Suppressor macrophage treated with lipopolysaccharide for 1 hour (primary cell): ENCODE measurements around the gene DROSHA.
"Not testable (repeated sequence)": the region's sequence is repeated elsewhere in the genome, so short reads cannot be mapped to it uniquely, and the experiment has no call there.

Experiments used
- DNase-seq, 3 donors: peaks; one replicate each; pipeline ENCODE4 v3.0.0-alpha.2; 2020 to 2022

DROSHA gene, protein sequence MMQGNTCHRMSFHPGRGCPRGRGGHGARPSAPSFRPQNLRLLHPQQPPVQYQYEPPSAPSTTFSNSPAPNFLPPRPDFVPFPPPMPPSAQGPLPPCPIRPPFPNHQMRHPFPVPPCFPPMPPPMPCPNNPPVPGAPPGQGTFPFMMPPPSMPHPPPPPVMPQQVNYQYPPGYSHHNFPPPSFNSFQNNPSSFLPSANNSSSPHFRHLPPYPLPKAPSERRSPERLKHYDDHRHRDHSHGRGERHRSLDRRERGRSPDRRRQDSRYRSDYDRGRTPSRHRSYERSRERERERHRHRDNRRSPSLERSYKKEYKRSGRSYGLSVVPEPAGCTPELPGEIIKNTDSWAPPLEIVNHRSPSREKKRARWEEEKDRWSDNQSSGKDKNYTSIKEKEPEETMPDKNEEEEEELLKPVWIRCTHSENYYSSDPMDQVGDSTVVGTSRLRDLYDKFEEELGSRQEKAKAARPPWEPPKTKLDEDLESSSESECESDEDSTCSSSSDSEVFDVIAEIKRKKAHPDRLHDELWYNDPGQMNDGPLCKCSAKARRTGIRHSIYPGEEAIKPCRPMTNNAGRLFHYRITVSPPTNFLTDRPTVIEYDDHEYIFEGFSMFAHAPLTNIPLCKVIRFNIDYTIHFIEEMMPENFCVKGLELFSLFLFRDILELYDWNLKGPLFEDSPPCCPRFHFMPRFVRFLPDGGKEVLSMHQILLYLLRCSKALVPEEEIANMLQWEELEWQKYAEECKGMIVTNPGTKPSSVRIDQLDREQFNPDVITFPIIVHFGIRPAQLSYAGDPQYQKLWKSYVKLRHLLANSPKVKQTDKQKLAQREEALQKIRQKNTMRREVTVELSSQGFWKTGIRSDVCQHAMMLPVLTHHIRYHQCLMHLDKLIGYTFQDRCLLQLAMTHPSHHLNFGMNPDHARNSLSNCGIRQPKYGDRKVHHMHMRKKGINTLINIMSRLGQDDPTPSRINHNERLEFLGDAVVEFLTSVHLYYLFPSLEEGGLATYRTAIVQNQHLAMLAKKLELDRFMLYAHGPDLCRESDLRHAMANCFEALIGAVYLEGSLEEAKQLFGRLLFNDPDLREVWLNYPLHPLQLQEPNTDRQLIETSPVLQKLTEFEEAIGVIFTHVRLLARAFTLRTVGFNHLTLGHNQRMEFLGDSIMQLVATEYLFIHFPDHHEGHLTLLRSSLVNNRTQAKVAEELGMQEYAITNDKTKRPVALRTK (N-terminal part only)

DNA sequence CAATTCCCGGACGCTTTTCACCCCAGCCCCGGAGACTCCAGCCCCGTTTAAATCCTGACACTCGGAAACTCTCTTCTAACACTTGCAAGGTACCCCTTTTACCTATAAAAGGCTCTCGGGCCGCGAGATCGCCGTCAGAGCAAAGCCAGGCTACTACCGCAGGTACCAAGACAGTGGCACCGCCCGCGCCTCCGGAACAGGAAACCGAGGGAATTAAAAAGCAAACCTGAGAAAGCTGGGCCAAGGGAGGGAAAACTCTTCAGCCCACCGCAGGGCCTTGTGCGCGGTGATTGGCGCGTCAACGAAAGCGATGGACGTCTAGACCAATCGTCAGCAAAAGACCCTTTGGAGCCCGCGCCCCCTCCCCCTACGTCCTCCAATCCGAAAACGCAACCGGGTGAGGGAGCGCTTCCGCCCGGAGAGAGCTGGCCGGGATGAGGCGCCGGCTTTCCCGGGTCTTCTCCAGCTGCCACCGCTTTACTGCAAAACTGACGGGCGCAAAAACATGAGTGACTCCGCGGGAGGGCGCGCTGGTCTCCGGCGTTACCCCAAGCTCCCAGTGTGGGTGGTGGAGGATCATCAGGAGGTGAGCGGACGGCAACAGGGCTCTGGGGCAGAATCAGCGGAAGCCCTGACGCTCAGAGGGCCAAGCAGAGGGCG lies at the start of gene DROSHA, which contains the start of gene C5orf22:
Gene DROSHA, minus strand, starts transcription at position 206 of the 660 bp plus-strand sequence. CDS start 3,034 bp downstream, outside the sequence.
Gene C5orf22, plus strand, starts transcription at position 414 of the 660 bp plus-strand sequence. Its CDS starts 92 bp downstream, at position 506.
- peak; percentile 95 to 97 (median 96) for DNase-seq

DNA sequence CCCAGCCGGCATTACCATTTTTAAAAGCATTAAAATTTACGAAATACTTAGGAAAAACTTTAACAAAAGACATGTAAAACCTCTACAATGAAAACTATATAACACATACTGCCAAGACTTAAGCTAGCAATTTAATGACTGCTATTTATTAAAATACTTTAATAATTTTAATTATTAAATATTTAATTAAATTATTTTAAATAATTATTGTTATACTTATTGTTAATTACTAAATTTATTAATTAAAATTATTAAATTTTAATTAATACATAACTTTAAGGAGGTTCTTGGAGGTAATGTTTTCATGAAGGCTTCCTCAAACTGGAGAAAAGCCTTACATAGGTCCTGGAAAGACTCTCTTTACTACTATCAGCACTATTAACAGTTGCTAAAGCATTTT lies 47.7 kb upstream of the DROSHA start:
- no peak for DNase-seq

DNA sequence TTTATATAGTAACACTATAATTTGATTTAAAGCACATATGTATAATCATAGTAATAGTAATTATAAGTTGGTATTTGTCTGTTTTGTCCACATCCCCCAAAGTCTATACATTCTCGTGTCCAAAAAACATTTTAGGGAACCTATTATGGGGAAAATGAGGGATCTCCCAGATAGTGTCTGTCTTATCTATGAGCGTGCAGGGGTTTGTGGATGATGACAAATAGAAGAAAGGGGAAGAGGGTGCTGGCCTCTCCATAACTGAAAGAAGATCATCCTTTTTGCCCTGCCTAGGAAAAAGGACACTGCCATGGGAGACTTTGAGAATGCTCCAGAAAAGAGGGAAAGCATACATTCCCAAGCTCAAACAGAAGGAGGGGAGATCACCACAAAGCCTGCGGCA lies 45.5 kb upstream of the DROSHA start:
- peak; percentile 54 to 71 (median 61) for DNase-seq

DNA sequence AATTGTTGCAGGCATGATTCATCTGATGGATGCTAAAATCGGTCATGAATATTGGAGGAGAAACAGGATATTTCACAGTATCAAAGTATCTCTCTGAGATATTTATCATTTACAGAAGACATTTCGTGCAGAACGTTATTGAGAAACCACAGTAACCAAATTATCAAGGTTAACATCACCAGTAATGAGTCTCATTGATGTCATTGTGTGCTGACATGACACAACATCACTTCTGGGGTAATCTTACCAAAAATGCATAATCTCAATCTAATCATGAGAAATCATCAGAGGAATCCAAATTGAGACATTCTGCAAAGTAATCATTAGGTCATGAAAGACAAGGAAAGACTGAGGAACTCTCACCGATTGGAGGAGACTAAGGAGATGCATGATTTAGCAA lies 42.9 kb upstream of the DROSHA start:
- DNase-seq: no peak

DNA sequence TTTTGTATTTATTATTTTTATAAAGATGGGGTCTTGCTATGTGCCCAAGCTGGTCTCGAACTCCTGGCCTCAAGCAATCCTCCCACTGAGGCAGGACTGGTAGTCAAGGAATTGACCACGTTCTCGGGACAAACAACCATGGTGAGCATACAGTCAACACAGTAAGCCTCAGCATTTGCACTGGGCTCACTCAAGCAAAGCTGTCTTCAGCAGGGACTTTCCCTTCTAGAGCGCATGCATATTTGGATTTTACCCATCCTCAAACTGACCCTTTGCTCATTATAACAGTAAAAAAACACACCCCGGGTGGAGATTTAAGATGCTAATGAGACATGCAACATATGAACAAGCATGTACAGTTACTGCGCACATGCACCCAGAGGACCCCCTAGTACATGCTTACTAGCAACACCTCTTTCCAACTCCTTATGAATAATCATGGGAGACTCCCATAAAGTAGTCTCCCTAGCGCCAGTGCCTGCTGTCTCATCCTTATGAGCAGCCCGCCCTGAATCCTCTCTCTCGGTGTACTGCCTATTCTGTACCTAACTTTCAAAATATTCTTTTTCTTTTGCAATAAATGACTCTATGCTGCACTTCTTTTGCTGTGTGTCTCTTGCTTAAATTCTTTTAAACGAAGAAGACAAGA lies 41.7 kb upstream of the DROSHA start:
- no peak for DNase-seq

DNA sequence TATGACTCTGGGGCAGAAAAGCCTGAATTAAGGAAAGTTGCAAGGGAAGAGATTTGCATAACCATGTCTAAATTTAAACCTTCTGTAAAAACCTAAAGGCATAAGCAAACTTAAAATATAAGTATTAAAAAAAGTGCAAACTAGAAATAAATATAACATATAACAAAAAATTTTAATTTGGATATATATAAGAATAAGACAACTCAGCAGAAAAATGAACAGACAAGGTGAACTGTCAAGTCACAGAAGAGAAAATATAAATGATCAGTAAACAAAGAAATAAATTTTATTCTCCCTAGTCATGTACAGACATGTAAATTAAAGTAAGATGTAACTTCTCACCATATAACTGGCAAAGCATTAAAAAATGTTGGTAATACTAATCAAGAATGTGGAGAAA lies 37.2 kb upstream of the DROSHA start:
- no peak for DNase-seq

DNA sequence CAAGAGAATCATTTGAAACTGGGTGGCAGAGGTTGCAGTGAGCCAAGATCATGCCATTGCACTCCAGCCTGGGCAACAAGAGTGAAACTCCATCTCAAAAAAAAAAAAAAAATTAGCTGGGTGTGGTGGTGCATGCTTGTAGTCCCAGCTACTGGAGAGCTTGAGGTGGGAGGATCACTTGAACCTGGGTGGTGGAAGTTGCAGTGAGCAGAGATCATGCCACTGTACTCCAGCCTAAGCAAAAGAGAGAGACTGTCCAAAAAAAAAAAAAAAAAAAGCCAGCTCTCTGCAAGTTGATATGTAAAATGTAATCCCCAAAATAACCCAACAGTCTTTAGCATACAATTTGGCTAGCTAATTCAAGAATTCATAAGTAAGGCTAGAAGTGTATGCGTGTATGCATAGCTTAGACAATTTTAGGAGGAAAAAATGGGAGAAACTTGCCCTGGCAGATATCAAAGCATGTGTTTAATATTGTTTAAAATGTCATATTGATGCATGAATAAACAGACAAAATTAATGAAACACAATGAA lies 36.5 kb upstream of the DROSHA start:
- DNase-seq: no peak

DNA sequence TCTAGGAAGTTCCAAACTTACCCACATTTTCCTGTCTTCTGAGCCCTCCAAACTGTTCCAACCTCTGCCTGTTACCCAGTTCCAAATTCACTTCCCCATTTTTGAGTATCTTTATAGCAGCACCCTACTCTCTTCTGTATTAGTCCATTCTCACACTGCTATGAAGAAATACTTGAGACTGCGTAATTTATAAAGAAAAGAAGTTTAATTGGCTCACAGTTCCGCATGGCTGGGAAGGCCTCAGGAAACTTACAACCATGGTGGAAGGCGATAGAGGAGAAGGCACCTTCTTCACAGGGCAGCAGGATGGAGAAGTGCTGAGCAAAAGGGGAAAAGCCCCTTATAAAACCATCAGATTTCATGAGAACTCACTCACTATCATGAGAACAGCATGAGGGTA lies 34.5 kb upstream of the DROSHA start:
- DNase-seq: peak; percentile 37 to 62 (median 57)

DNA sequence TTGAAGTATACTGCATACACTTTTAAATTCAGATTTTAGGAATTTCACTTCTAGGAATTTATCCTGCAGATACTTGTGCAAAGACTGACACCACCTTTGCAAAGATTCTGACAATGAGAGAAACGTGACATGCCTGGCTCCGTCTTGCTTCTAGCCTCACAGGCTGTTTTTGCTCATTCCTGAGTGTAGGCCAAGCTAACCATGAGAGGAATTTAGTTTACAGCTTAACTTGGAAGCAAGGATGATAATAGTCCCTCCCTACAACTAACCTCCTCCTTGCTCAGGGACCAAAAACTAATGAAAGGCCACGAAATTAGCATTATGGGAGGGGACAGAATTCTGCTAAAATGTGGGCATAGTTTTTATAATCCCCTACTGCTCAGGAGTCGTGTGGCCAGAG lies 31.3 kb upstream of the DROSHA start:
- no peak for DNase-seq

DNA sequence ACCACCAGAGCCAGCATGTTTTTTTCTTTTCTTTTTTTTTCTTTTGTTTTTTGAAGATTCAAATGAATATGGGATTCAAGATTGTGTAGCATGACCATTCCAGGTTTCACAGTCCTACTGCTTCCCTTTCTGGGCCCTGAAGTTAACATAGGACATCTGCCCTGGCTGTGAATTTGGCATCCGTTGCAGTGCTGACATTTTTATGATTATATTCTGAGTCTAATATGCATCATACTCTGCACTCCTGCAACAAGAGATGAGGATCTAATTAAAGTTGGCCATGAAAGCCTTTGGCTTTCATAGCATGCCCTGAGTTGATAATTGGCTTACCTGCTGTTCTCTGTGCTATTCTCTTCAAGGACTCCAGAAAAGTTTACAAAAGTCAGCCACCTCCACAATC lies 30.1 kb upstream of the DROSHA start:
- DNase-seq: no peak

DNA sequence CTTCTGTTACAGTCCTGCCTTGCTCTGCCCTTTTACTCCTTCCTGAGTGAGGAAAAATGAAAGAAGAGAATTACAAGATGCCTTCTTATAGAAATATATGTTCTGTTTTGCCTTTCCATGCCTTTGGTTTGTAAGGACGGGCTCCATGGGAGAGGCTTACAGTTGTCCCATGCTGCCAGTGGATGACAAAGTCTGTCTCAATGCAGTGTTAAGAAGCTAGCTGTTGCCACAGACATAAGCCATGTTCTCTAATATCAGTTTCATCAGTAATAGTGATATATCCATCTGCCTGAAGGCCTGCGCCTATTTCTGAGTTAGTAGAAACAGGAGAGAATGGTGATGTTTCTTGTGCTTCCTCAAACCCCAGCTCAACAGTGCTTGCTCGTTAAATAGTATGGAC lies 28.0 kb upstream of the DROSHA start:
- no peak for DNase-seq

DNA sequence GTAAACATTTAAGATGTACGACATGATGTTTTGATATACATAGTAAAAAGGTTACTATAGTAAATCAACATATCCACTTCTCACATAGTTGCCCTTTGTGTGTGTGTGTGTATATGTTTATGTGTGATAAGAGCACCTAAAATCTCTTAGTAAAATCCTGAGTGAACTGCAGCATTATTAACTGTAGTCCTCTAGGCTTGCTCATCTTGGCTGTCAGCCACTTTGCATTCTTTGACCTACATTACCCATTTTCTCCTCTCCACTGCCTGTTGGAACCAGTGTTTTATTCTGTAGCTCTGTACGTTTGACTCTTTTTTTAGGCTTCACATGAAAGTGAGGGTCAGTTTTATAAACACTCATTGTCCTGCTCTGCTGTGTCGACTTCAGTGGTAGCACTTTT lies 24.6 kb upstream of the DROSHA start:
- DNase-seq: no peak

DNA sequence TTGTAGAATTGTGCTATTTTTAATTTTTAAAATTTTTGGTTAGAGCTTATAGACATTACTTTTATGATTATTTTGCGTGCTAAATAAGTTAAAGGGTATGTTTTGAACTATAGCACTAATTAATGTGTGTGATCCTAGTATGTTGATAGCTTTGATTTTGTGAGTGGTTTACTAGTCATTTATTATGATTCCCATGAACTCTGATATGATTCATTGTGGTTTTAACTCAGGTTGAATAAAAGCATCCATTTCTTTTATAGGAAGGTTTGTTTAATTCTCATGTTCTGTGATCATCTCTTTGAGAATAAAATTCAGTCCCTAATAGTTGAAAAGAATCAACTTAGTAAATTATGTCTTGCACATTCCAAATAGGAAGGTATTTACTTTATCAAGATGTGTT lies 22.7 kb upstream of the DROSHA start:
- no peak for DNase-seq

DNA sequence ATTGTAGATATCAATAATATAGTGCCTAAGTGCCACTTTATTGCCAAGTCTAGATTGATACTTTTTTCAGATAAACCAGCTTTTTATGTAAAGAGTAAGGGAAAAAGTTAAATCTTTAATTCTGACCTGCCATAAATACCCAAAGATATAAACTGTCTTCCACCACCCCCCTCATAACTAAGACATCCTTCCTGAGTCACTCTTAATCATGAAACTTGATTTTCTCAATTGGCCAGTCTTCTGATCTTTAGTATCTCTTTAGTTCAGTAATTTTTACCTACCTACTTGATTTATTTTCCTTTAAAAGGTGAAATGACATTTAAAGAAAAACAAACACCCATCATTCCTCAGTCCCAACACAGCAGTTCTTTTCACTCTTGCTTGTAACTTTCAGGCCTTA lies 22.0 kb upstream of the DROSHA start:
- DNase-seq: no peak

DNA sequence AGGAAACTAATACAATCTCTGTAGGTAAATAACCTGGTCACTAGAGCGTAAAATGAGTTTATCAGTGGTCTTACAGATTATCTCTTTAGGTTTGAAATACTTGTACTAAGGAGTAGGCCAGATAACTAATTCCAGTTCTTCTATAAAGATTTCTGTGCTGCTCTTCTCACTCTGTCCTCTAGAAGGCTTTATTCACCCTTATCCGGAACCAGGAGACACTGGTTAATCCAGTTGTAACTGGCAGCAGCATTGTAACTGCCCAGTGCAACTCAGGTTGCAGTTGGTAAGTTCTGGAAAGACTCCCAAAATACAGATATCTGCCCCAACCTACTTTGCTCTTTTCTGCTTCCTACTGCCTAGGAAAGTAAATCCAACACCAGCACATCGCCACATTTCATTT lies 20.0 kb upstream of the DROSHA start:
- no peak for DNase-seq

DNA sequence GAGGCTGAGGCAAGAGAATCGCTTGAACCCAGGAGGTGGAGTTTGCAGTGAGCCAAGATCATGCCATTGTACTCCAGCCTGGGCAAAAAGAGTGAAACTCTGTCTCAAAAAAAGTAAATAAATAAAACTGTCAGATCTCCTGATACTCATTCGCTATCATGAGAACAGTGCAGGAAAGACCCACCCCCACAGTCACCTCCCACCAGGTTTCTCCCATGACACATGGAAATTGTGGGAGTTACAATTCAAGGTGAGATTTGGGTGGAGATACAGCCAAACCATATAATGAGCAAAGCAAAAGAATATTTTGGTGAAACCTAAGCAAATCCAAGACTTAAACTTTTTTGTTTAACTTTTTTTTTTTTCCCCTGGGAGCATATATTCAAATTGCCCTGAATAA lies 17.2 kb upstream of the DROSHA start:
- DNase-seq: not testable (repeated sequence)

DNA sequence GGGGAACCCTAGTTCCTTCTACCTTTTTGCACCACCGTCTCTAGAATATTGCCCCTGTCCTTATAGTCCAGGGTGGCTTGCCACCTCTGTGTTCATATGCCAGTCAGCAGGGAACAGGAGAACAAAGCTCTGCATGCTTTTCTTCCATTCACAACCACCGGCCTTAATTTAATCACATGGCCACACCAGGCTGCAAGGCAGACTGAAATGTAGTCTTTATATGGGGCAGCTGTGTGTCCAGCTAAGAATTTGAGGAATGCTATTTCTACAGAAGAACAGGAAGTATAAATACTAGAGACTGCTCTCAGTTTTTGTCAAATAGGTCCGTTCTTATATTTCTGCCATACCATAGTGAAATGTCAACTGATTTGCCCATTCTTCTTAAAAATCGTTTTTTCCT lies 6.0 kb upstream of the DROSHA start:
- no peak for DNase-seq

DNA sequence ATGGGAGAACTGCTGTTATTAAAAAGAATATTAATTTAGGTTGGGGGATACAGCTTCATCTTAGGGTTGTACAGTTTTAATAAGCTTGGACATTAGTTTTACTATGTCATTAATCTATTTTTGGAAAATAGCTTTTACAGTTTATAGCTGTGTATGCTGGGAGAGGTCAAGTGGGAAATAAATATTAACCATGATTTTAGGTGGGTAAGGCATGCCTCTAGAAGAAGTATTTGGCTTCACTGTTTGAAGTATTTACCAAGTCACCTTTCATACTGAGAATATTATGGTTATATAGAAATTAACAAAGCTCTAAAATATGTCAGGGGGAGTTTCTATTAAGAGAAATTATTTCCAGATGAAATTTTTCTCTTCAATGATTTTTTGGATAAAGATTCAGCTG lies 5.5 kb upstream of the DROSHA start:
- no peak for DNase-seq

DNA sequence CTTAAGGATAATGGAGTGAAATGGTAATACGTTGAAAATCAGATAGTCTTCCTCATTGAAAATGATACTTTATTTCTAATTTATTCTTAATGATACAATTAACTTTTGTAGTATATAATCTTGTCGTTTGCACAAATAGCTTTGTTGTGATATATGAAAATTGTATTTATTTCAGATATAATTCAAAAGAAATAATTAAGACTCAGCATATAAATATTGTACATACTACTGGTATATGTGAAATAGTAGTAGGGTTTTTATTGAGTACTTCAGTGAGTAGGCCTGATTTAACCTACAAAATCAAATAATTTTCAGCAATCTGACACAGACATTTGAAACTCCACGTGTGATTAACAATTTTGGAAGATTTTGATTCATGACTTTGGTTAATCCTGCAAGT lies 5.0 kb upstream of the DROSHA start:
- DNase-seq: no peak

DNA sequence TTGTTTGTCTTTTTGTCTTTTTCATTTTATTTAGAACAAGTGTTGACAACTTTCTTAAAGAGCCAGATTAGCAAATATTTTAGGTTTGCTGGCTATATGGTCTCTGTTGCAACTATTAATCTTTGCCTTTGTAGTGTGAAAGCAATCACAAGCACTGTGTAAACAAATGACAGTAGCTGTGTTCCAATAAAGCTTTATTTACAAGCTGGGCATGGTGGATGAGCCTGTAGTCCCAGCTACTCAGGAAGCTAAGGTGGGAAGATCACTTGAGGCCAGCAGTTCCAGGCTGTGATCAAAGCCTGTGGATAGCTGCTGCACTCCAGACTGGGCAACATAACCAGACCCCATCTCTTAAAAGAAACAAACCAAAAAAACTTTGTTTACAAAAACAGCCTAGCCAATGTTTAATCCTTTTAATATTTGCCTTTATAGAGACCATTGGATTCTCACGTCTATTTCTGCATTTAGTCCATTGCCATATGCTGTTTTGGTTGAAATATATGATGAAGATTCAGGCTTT lies 2.7 kb upstream of the DROSHA start:
- no peak for DNase-seq

DNA sequence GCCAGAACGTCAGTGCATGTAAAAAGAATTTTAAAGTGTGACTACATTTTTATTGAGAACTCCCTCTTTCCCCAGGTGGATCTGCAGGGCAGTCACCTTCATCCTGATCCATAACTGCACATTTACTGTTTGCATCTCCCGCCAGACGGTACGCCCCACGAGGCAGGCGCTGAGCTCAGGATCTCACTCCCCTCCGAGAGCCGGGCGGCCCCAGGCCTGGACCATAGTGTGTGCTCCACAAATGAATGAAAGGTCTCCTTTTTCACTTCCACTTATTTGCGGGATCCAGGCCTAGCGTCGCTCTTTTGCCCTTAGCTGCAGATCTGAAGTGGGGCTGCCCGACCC lies 378 bp downstream of the DROSHA start:
- peak; percentile 34 to 57 (median 41) for DNase-seq
